ENCODE measurements around the gene CALHM2.

The CALHM2 gene

GRCh38 chr10:103476046-103476768, 24.0 kb upstream of the CALHM2 start:
- no peak for DNase-seq (ENCODE audit: low read depth in 4 of 4, low spot score in 1 of 4)

DNA sequence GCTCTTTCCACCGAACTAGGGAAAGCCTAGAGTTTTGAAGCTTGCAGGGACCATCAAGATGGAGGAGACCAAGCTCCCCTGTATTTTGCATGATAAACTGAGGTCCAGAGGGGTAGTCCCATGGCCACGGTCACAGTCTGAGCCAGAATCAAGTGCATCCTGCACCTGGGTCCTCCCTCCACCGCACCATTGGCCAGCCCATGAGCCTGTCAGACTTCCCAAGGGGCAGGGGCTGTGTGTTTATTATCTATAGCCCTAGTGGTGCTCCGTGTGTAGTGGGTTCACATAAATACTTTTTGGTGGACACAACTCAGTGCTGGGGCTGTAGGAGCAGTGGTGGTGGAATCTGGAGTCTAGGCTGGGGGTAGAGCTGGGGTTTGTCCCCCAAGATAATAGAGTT, 23.3 kb upstream of the CALHM2 start:
- no peak for DNase-seq (ENCODE audit: low read depth in 4 of 4, low spot score in 1 of 4)

- DNase-seq (ENCODE audit: low read depth in 4 of 4, low spot score in 1 of 4): no peak
These were observed 21.9 kb upstream of the CALHM2 start for GRCh38 chr10:103474077-103474476.

GRCh38 chr10:103473261-103473671, 21.1 kb upstream of the CALHM2 start:
- no peak for DNase-seq (ENCODE audit: low read depth in 4 of 4, low spot score in 1 of 4)

GRCh38 chr10:103472005-103472404, 19.8 kb upstream of the CALHM2 start:
- no peak for DNase-seq (ENCODE audit: low read depth in 4 of 4, low spot score in 1 of 4)

- DNase-seq (ENCODE audit: low read depth in 4 of 4, low spot score in 1 of 4): peak in 1 of 4 experiments; percentile 20
These were observed 18.8 kb upstream of the CALHM2 start for GRCh38 chr10:103470761-103471653.

DNA sequence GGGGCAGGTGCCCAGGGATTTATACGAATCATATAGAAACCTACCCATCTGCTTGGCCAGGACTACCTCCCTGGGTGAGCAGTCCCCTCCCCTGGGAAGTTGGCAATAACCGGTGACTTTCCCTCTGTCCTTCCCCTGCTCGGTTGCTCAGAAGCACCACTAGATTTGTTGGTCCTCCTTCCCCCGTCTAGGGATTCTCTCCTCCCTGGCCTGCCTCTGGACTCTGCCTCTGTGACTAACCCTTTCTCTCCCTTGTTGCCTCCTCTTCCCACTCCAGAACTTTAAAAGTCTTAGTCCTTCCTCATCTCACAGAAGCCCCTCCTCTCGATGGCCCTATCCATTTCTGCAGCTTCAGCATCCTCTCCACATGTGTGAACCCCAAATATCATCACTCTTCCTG, 17.0 kb upstream of the CALHM2 start:
- DNase-seq (ENCODE audit: low read depth in 4 of 4, low spot score in 1 of 4): no peak

DNA sequence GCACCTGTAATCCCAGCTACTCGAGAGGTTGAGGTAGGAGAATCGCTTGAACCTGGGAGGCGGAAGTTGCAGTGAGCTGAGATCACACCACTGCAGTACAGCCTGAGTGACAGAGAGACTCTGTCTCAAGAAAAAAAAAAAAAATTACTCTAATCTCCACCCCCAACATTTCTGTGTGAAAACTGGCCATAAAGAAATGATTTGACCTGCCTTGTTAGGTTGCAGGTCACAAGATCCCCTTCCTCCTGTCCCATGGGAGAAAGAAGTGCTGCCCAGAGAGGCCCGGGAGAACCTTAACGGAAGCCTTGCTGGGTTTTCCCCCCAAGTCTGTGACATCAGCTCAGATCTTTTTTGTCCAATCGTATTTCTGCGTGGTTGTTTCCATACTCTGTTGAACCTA, 15.2 kb upstream of the CALHM2 start:
- DNase-seq (ENCODE audit: low read depth in 4 of 4, low spot score in 1 of 4): no peak

DNA sequence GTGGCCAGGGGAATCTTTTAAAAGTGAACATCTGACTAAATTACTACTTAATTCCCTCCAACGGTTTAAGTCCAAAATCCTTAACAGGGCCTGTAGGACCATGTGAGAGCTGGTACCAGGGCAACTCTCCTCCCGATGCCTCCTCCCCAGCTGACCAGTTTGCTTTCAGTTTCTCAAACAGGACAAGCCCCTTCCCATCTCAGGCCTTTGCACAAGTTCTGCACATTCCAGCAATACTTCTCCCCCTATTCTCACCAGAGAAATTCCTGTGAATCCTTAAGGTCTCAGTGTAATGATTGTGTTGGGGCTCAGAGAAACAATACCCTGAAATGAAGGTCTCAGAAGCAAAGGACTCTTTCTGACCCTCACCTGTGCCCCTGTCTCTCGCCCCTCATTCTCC, 14.6 kb upstream of the CALHM2 start:
- DNase-seq (ENCODE audit: low read depth in 4 of 4, low spot score in 1 of 4): no peak

- no peak for DNase-seq (ENCODE audit: low read depth in 4 of 4, low spot score in 1 of 4)
These were observed 13.4 kb upstream of the CALHM2 start for GRCh38 chr10:103465411-103466179.

DNA sequence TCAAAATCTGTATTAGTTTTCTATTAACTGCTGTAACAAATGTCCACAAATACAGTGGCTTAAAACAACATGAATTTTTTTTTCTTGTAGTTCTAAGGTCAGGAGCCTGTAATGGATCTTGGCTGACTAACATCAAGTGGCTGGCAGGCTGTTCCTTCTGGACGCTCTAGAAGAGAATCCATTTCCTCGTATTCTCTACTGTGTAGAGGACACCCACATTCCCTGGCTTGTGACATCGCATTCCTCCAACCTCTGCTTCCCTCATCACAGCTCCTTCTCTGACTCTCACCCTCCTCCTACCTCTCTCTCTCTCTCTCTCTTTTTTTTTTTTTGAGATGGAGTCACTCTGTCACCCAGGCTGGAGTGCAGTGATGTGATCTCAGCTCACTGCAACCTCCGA, 11.3 kb upstream of the CALHM2 start:
- DNase-seq (ENCODE audit: low read depth in 4 of 4, low spot score in 1 of 4): no peak

GRCh38 chr10:103459615-103460014, 7.4 kb upstream of the CALHM2 start:
- no peak for DNase-seq (ENCODE audit: low read depth in 4 of 4, low spot score in 1 of 4)

GRCh38 chr10:103458720-103459119, 6.5 kb upstream of the CALHM2 start, which contains the start of gene CALHM1:
TSS of gene CALHM1 (minus strand) at chr10:103458900. CDS start at chr10:103458751, 149 bp downstream.
- no peak for DNase-seq (ENCODE audit: low read depth in 4 of 4, low spot score in 1 of 4)

GRCh38 chr10:103457896-103458583, 5.9 kb upstream of the CALHM2 start:
- DNase-seq (ENCODE audit: low read depth in 4 of 4, low spot score in 1 of 4): no peak

DNA sequence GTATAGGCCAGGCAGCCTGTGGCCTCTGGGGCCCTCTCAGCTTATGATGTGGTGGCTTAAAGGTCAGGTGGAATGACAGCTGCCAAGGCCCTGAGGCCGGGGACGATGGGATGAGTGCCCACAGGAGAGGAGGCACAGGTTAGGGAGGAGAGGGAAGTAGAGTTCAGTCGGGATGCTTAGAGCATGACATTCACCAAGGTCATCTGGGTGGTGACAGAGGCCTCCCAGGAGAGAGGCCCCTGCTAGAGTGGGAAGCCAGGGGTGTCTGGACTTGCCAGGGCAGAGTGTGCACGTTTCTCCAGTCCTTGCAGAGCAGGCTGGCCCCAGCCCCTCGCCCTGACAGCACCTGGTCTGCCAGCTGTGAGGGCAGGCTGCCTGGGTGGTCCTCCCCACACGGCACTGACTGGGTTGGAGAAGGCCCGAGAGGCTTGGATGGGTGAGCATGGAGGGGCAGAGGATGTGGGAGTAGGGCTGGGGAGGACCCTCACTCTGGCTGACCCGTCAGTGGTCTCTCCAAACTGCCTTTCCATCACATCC, 5.1 kb upstream of the CALHM2 start:
- no peak for DNase-seq (ENCODE audit: low read depth in 4 of 4, low spot score in 1 of 4)

GRCh38 chr10:103456074-103456660, 4.0 kb upstream of the CALHM2 start:
- no peak for DNase-seq (ENCODE audit: low read depth in 4 of 4, low spot score in 1 of 4)

- DNase-seq (ENCODE audit: low read depth in 4 of 4, low spot score in 1 of 4): no peak
These were observed 3.1 kb upstream of the CALHM2 start for GRCh38 chr10:103455235-103455634.

GRCh38 chr10:103454026-103454425, 1.9 kb upstream of the CALHM2 start:
- DNase-seq (ENCODE audit: low read depth in 4 of 4, low spot score in 1 of 4): no peak

GRCh38 chr10:103452506-103453230, 498 bp upstream of the CALHM2 start:
- no peak for DNase-seq (ENCODE audit: low read depth in 4 of 4, low spot score in 1 of 4)

All from stimulated activated CD4-positive, alpha-beta T cell treated with anti-CD3 and anti-CD28 coated beads, Interleukin-1b, Interleukin-23, amount 100 ng/mL, for 24 hours (primary cell).